ENCODE data around the gene ADAM22.

Gene ADAM22

DNA sequence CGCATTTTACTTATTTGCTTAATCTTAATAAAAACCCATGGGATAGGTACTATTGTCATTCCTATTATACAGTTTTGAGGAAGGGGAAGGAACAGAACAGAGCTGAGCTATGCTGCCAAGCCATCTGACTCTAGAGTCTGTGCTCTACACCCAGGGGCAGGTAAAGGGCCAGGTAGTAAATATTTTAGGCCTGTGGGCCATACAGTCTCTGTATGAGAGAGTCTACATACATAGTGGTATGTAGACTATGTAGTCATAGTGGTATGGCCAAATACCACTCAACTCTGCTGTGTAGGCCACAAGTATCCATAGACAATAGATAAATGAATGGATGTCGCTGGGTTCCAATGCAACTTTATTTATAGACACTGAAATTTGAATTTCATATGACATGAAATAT, 289.2 kb downstream of the ADAM22 start:
- DNase-seq = no peak

DNA sequence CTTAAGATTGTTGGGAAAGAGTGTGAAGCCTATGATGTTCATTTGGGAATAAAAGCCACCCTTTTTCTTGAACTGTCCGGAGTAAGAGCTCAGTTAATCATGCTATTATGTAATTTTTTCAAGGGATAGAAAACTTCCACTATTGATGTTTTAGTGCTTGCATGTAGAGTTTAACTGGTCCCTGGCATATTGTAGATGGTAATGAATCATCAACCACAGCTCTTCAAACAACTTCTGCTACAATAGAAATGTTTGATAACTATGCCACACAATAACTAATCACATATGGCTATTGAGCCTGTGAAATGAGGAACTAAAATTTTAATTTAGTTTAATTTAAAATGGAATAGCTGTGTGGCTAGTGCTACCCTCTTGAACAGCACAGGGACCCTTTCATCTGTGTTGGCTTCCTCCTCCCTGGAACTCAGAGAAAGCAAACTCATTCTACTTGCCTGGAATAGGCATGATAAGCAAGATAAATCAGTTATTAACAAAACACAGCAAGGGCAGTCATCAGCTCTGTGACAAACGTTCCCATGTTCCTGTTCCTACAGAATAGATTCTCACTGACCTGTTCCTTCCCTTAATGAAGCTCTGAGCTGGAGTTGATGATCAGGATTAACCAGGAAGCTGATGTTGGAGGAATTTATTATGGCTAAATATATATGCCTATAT, 290.7 kb downstream of the ADAM22 start:
- DNase-seq = no peak

DNA sequence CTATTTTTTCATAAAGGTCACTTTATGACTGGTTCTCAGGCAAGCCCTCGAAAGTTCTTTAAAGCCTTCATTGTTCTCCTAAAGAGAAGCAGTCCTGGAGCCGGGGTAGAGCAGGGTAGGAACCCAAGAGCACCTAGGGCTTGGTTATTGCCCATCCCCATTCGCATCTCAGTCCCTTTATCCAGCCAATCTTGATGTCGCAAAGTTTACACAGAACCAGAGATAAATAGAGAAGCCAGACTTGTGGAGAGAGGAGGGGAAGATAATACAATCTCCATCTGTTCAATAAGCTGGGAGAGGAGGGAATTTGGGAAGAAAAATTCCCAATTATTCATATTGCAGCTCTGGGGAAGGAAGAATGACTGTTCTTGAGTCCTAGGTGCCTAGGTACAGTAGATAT, 292.1 kb downstream of the ADAM22 start:
- no peak for DNase-seq

DNA sequence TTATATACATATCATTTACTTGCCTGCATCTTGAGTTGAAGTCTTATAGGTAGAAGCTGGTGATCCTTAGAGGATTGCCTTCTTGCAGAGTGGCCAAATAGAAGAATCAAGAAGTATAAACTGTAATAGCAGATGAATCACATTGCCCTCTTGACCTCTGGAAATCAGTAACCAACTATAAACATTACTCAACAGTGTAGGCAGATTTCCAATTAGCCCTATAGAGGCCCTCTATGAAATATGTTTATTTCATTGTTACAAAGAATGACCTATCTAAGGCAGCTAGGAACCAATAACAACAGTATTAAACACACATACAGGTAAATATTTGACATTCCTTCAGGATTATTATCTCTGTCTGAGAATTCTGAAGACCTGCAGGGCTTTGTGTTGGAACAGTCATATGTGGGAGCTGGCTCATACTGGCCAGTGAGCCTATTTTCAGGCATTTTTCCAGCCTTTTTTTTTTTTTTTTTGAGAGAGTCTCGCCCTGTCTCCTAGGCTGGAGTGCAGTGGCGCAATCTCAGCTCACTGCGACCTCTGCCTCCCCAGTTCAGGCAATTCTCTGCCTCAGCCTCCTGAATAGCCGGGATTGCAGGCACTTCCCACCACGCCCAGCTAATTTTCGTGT, 292.9 kb downstream of the ADAM22 start:
- no peak for DNase-seq

DNA sequence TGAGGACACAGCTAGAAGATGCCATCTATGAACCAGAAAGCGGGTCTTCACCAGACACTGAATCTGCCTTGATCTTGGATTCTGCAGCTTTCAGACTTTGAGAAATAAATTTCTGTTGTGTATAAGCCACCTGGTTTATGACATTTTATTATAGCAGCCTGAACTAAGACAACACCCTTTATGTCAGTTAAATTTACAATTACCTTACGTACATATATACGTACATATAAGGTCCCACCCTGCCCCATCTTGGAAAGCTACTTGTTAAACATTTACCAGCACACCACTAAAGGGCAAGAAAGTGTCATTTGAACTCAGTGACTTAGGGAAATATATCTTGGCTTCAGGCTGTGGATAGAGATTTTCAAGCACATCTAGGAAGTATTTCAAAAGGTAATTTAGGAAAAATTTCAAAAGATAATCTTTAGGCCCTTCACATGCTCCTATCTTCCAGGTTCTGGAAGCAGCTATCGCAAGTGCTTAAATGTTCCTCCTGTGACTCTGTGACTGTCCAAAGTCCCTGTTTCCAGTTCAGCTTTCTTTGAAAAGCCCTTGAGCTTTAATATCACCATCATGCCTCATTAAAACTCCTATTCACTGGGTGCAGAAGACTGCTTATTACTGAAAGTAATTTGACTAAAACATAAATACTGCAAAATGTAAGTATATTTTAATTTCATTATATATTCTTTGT, 295.4 kb downstream of the ADAM22 start:
- no peak for DNase-seq

DNA sequence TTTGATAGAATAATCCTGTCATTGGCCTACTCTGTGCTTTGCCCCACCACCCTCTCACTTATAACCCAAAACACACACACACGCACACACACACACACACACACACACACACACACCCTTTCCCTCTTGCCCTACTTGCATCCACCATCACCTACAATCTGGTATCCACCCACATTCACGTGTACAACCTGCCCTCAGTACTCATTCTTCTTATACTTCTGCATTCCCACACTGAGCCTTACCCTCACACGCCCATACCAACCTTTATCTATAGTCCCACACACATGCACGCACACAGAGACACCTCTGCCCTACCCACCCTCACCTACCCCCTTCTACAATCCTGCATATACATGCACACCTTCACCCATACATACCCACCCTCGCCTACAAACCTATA, 296.6 kb downstream of the ADAM22 start:
- no peak for DNase-seq

DNA sequence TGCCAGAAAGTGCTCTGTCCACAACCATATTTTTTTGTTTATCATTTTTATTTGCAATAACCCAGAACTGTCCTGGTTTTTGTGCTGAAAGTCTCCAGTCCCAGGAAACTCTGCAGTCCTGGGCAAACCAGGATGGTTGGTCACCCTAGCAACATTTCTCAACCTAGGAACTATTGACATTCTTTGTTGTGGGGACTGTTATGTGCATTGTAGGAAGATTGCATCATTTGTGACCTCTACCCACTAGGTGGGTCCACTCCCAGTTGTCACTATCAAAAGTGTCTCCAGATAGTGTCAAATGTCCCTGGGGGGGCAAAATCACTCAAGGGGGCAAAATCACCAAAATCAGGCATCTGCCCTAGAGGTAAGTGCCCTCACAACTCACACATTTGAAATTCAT, 299.8 kb downstream of the ADAM22 start:
- DNase-seq = no peak

DNA sequence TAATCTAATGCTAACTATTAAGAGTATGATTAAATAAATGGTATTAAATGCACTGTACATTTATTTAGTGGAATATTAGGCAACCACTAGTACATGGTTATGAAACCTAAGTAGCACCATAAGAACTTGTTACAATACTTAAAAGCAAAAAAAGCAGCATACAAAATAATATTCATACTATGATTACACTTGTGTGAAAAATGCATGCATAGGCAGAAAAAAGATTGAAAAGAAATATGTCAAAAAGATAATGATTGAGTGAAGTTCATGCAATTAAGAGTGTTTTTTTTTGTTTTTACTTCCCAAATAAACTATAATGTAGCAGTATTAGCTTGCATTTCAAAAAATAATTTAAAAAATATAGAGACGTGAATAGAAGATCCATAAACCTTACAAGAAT, 305.8 kb downstream of the ADAM22 start:
- no peak for DNase-seq

DNA sequence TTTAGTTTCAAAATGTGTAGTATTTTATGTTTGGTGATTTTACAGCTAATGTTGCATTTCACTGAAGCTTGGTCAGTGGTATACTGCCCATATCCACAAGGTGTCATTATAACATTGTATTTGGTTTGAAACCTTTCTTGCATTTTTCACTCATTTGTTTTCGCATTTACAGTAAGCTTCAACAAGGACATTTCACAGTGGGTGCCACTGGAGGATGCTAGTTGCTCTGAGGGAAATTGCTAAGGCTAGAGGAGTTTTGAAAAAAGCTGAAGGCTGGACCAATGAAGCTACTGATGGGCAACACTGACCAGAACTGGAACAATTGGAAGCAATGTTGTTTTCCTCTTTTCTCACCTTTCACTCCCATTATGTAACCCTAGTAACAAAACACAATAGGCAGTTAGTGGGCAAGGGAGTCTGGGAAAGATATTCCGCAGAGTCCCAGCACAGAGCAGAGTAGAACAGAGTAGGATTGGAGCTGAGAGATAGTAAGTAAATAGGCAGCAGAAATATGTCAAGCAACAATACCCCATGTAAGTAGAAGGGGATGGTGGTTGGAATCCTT, 309.4 kb downstream of the ADAM22 start:
- no peak for DNase-seq

DNA sequence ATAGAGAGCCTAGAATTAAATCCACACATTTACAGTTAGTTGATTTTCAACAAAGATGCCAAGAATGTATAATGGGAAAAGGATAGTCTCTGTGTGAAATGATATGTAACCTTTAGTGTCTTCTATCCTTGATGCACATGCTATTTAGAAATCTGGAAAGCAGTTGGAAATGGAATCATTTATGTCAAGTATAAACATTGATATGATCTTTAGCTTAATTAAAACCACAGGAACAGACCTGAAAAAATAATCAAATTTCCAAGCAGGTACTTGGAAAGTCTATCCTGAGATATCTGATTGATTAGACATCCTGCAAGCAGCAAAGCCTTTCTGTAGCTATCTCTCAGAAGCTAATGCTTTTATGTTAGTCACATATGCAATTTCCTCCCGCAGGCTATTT, 310.2 kb downstream of the ADAM22 start:
- no peak for DNase-seq

Measured in activated naive CD4-positive, alpha-beta T cell treated with anti-CD3 and anti-CD28 coated beads, Interleukin-2, amount 50 U/mL, for 16 hours (primary cell).